ENCODE data around the gene SIK2.
"Not testable (repeated sequence)": the region's sequence is repeated elsewhere in the genome, so short reads cannot be mapped to it uniquely, and the experiment has no call there.

Gene SIK2

GRCh38 chr11:111698852-111699559 lies 96.8 kb downstream of the SIK2 start:
- DNase-seq (ENCODE audit: low read depth in 2 of 2) = no peak

- DNase-seq (ENCODE audit: low read depth in 2 of 2) = no peak
Observed at GRCh38 chr11:111699579-111700156, 97.4 kb downstream of the SIK2 start.

- no peak for DNase-seq (ENCODE audit: low read depth in 2 of 2)
Observed at GRCh38 chr11:111700162-111700561, 97.9 kb downstream of the SIK2 start.

GRCh38 chr11:111702623-111703022 lies 100.4 kb downstream of the SIK2 start:
- no peak for DNase-seq (ENCODE audit: low read depth in 2 of 2)

GRCh38 chr11:111703576-111703975 lies 101.3 kb downstream of the SIK2 start:
- DNase-seq (ENCODE audit: low read depth in 2 of 2) = no peak

GRCh38 chr11:111707039-111707690 lies 104.9 kb downstream of the SIK2 start:
- no peak for DNase-seq (ENCODE audit: low read depth in 2 of 2)

- DNase-seq (ENCODE audit: low read depth in 2 of 2) = no peak
Observed at GRCh38 chr11:111707691-111708067, 105.4 kb downstream of the SIK2 start.

GRCh38 chr11:111714522-111714921 lies 112.3 kb downstream of the SIK2 start:
- no peak for DNase-seq (ENCODE audit: low read depth in 2 of 2)

- DNase-seq (ENCODE audit: low read depth in 2 of 2) = no peak
Observed at GRCh38 chr11:111715142-111715816, 113.0 kb downstream of the SIK2 start.

- DNase-seq (ENCODE audit: low read depth in 2 of 2) = not testable (repeated sequence)
Observed at GRCh38 chr11:111717660-111718059, 115.4 kb downstream of the SIK2 start.

- no peak for DNase-seq (ENCODE audit: low read depth in 2 of 2)
Observed at GRCh38 chr11:111718436-111718835, 116.2 kb downstream of the SIK2 start.

GRCh38 chr11:111718859-111719258 lies 116.6 kb downstream of the SIK2 start:
- DNase-seq (ENCODE audit: low read depth in 2 of 2) = no peak

- DNase-seq (ENCODE audit: low read depth in 2 of 2) = no peak
Observed at GRCh38 chr11:111719379-111719778, 117.1 kb downstream of the SIK2 start.

GRCh38 chr11:111720801-111721494 lies 118.7 kb downstream of the SIK2 start:
- DNase-seq (ENCODE audit: low read depth in 2 of 2) = no peak

- no peak for DNase-seq (ENCODE audit: low read depth in 2 of 2)
Observed at GRCh38 chr11:111722501-111722900, 120.3 kb downstream of the SIK2 start.

GRCh38 chr11:111723595-111723994 lies 121.3 kb downstream of the SIK2 start:
- DNase-seq (ENCODE audit: low read depth in 2 of 2) = no peak

- DNase-seq (ENCODE audit: low read depth in 2 of 2) = no peak
Observed at GRCh38 chr11:111724615-111725129, 122.4 kb downstream of the SIK2 start.

- DNase-seq (ENCODE audit: low read depth in 2 of 2) = no peak
Observed at GRCh38 chr11:111725621-111726020, 123.4 kb downstream of the SIK2 start.

- DNase-seq (ENCODE audit: low read depth in 2 of 2) = no peak
Observed at GRCh38 chr11:111726301-111726713, 124.1 kb downstream of the SIK2 start.

- DNase-seq (ENCODE audit: low read depth in 2 of 2) = no peak
Observed at GRCh38 chr11:111727431-111727830, 125.2 kb downstream of the SIK2 start.

GRCh38 chr11:111729071-111729830 lies 127.0 kb downstream of the SIK2 start:
- DNase-seq (ENCODE audit: low read depth in 2 of 2) = no peak
